GM23338 (cell line): ENCODE measurements around the gene RTN4RL1.

Experiments used
- CREB1 ChIP-seq: fragments of 250-450 bp; sonication (Bioruptor Pico); IDR thresholded peaks from 2 replicates; pipeline ENCODE4 v1.5.0; 2020; ENCODE audit warnings: low read depth, mild to moderate bottlenecking, moderate library complexity
- CTCF ChIP-seq, 2 experiments: fragments of 200-600 bp in 1 of 2; sonication (generic) in 1 of 2; conservative IDR thresholded peaks; 2 replicates each; pipeline versions ENCODE4 v1.5.1 to v1.6.1; 2016 to 2017; ENCODE audit warnings: antibody characterized with exemption in 2 of 2, low read depth in 2 of 2, mild to moderate bottlenecking in 2 of 2, moderate library complexity in 1 of 2
- EZH2 ChIP-seq: fragments of 200-600 bp; sonication (generic); IDR thresholded peaks from one replicate; pipeline ENCODE4 v1.8.0; 2017; ENCODE audit warnings: antibody characterized with exemption, mild to moderate bottlenecking, low read depth; ENCODE audit not compliant: unreplicated experiment
- EZH2phosphoT487 ChIP-seq: fragments of 200-600 bp; sonication (generic); IDR thresholded peaks from one replicate; pipeline ENCODE4 v1.8.1; 2018; ENCODE audit warnings: antibody characterized with exemption; ENCODE audit not compliant: unreplicated experiment
- POLR2AphosphoS5 ChIP-seq: IDR thresholded peaks from 2 replicates; pipeline ENCODE4 v1.6.1; 2016; ENCODE audit warnings: antibody characterized with exemption, low read depth
- REST ChIP-seq: IDR thresholded peaks from one replicate; pipeline ENCODE4 v1.6.1; 2018; ENCODE audit warnings: antibody characterized with exemption; ENCODE audit not compliant: unreplicated experiment
- STAT1 ChIP-seq: IDR thresholded peaks from one replicate; pipeline ENCODE4 v1.6.1; 2016; ENCODE audit warnings: antibody characterized with exemption; ENCODE audit not compliant: unreplicated experiment
- ZNF331 ChIP-seq: fragments of 250-450 bp; sonication (Bioruptor Pico); IDR thresholded peaks from 2 replicates; pipeline ENCODE4 v1.5.0; 2020; ENCODE audit warnings: low read depth, mild to moderate bottlenecking, moderate library complexity

DNA sequence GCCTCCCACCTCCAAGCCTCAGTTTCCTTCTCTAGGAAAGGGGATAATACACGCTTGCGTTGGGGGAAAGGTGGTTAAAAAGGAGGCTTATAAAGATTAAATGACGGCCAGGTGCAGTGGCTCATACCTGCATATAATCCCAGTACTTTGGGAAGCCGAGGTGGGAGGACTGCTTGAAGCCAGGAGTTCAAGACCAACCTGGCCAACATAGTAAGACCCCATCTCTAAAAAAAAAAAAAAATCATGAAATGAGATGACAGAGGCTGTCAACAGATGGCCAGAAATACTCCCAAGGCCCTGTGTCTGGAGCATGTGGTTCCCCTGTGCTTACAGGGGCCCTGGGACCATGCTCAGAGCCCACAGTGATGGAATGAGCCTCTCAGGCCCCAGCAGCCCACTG is 30.4 kb downstream of the RTN4RL1 start:
- TF ChIP-seq CTCF (conservative IDR thresholded peaks at IDR 0.05; ENCODE audit: low read depth in 2 of 2) (no peak), EZH2 (no peak), EZH2phosphoT487 (no peak), CREB1 (CRISPR knock-in tag) (no peak), STAT1 (no peak), POLR2AphosphoS5 (no peak), REST (no peak), ZNF331 (CRISPR knock-in tag) (no peak)
